WERI-Rb-1 (cell line): ENCODE data around the gene RLBP1.

Experiments used
- DNase-seq: peaks from one replicate; pipeline ENCODE4 v3.0.0-alpha.2; 2020
- H3K27ac ChIP-seq: fragments of 250-450 bp; sonication (Bioruptor Pico); 2 replicates; pipeline ENCODE4 v1.5.1; 2020; ENCODE audit warnings: mild to moderate bottlenecking, moderate library complexity
- H3K27me3 ChIP-seq: fragments of 250-450 bp; sonication (Bioruptor Pico); 2 replicates; pipeline ENCODE4 v1.5.1; 2021; ENCODE audit warnings: mild to moderate bottlenecking, low read depth, moderate library complexity; ENCODE audit not compliant: insufficient read depth, severe bottlenecking
- H3K36me3 ChIP-seq: fragments of 250-450 bp; sonication (Bioruptor Pico); 2 replicates; pipeline ENCODE4 v1.5.1; 2020; ENCODE audit warnings: mild to moderate bottlenecking, moderate library complexity
- H3K4me3 ChIP-seq: 2 replicates; pipeline ENCODE4 v1.5.1; 2011; ENCODE audit warnings: low read depth, mild to moderate bottlenecking, control low read depth, low read length
- H3K9me3 ChIP-seq: fragments of 250-450 bp; sonication (Bioruptor Pico); 2 replicates; pipeline ENCODE4 v1.5.1; 2021; ENCODE audit warnings: mild to moderate bottlenecking, moderate library complexity; ENCODE audit not compliant: severe bottlenecking
- CTCF ChIP-seq: IDR thresholded peaks from 2 replicates; pipeline ENCODE4 v1.5.1; 2011; ENCODE audit warnings: low read depth, mild to moderate bottlenecking, control low read depth, inconsistent platforms, low read length

Gene RLBP1

GRCh38 chr15:89215627-89216026 is 5.8 kb downstream of the RLBP1 start:
- no peak for DNase-seq
- TF ChIP-seq CTCF = no peak
- Histone ChIP-seq H3K27me3 (no peaks in the 10 kb centered on the region), H3K27ac (no peak overlapping the region), H3K36me3 (no peaks in the 10 kb centered on the region), H3K4me3 (no peak overlapping the region), H3K9me3 (no peaks in the 10 kb centered on the region)

- Histone ChIP-seq H3K4me3 (no peak overlapping the region), H3K36me3 (no peaks in the 10 kb centered on the region), H3K27ac (no peak overlapping the region), H3K9me3 (no peaks in the 10 kb centered on the region), H3K27me3 (no peaks in the 10 kb centered on the region)
- no peak for TF ChIP-seq CTCF
- DNase-seq = no peak
These were observed 9.7 kb downstream of the RLBP1 start for GRCh38 chr15:89211678-89212170.

DNA sequence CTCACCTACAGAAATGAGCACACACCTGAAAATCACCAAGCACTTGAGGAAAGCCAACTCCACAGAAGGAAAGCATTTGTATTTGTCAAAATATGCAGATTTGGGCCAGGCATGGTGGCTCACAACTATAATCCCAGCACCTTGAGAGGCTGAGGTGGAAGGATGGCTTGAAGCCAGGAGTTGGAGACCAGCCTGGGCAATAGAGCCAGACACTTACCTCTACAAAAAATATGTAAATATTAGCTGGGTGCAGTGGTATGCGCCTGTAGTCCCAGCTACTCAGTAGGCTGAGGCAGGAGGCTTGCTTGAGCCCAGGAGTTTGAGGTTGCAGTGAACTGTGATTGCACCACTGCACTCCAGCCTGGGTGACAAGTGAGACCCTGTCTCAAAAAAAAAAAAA is 12.3 kb downstream of the RLBP1 start:
- DNase-seq = no peak
- no peak for TF ChIP-seq CTCF
- Histone ChIP-seq H3K36me3 (no peaks in the 10 kb centered on the region), H3K4me3 (no peak overlapping the region), H3K27me3 (no peaks in the 10 kb centered on the region), H3K9me3 (no peaks in the 10 kb centered on the region), H3K27ac (no peak overlapping the region)

- Histone ChIP-seq H3K36me3 (no peaks in the 10 kb centered on the region), H3K4me3 (no peak overlapping the region), H3K27me3 (no peaks in the 10 kb centered on the region), H3K27ac (no peak overlapping the region), H3K9me3 (no peaks in the 10 kb centered on the region)
- TF ChIP-seq CTCF = no peak
- no peak for DNase-seq
These were observed 13.1 kb downstream of the RLBP1 start for GRCh38 chr15:89208256-89208655.

- Histone ChIP-seq H3K9me3 (no peaks in the 10 kb centered on the region), H3K4me3 (no peak overlapping the region), H3K27me3 (no peaks in the 10 kb centered on the region), H3K36me3 (no peaks in the 10 kb centered on the region), H3K27ac (no peak overlapping the region)
- peak; percentile 82 for DNase-seq
- peak; percentile 95 for TF ChIP-seq CTCF
These were observed 14.5 kb downstream of the RLBP1 start for GRCh38 chr15:89206908-89207331.

GRCh38 chr15:89205991-89206585 is 15.3 kb downstream of the RLBP1 start:
- Histone ChIP-seq H3K27ac (no peak overlapping the region), H3K27me3 (no peaks in the 10 kb centered on the region), H3K9me3 (no peaks in the 10 kb centered on the region), H3K4me3 (no peak overlapping the region), H3K36me3 (no peaks in the 10 kb centered on the region)
- no peak for DNase-seq
- TF ChIP-seq CTCF = no peak
